Cardiac fibroblast (primary cell): ENCODE results near the gene NANOS1.
"Not testable (repeated sequence)": the region's sequence is repeated elsewhere in the genome, so short reads cannot be mapped to it uniquely, and the experiment has no call there.

Experiments
- DNase-seq, 2 donors: peaks; one replicate each; pipeline versions ENCODE4 v3.0.0 to v3.0.0-alpha.2; 2010; ENCODE audit warnings: low read depth in 2 of 2
- H3K4me3 ChIP-seq, 2 donors: replicated peaks in 1 of 2; 1 replicate in 1 of 2; 2 replicates in 1 of 2; pipeline ENCODE4 v1.5.1; 2011; ENCODE audit warnings: low read depth in 2 of 2, low read length in 2 of 2, mild to moderate bottlenecking in 2 of 2, moderate library complexity in 1 of 2
- CTCF ChIP-seq: IDR thresholded peaks from one replicate; pipeline ENCODE4 v1.5.1; 2011; ENCODE audit warnings: low read depth, mild to moderate bottlenecking, low read length, inconsistent platforms

The NANOS1 gene

GRCh38 chr10:119025776-119026175 is 3.7 kb upstream of the NANOS1 start:
- peak in 1 of 2 donors; percentile 23 for DNase-seq

GRCh38 chr10:119026301-119027110 is 3.0 kb upstream of the NANOS1 start:
- no peak for DNase-seq
- H3K4me3 ChIP-seq = no peak overlapping the region
- no peak for TF ChIP-seq CTCF

More at GRCh38 chr10:119025776-119026175, 3.7 kb upstream of the NANOS1 start:
- H3K4me3 ChIP-seq = no peak overlapping the region
- no peak for TF ChIP-seq CTCF

GRCh38 chr10:119028445-119028899 is 1.0 kb upstream of the NANOS1 start:
- not testable (repeated sequence) for DNase-seq, H3K4me3 ChIP-seq

GRCh38 chr10:119028900-119029612 is 458 bp upstream of the NANOS1 start:
- peak; percentile 85 to 90 for DNase-seq
- peak overlapping the region; percentile 37 to 51 for H3K4me3 ChIP-seq
- TF ChIP-seq CTCF = no peak

GRCh38 chr10:119030421-119031250 is 1.1 kb downstream of the NANOS1 start:
- H3K4me3 ChIP-seq = peak overlapping the region; percentile 46 to 51
- no peak for TF ChIP-seq CTCF
- DNase-seq = peak; percentile 49 to 50

- H3K4me3 ChIP-seq = no peak overlapping the region
Observed at GRCh38 chr10:119031496-119032059, 2.1 kb downstream of the NANOS1 start.

More at GRCh38 chr10:119031496-119032059, 2.1 kb downstream of the NANOS1 start:
- no peak for DNase-seq
- no peak for TF ChIP-seq CTCF
